ENCODE data around the gene MT1E. TPM values are rescaled to one million over a fixed set of nuclear protein-coding genes. Genes with fewer than 3 reads are reported as not detected.

MT1E gene
- total RNA-seq, 1 experiment from 2014 or later, result 25.9 TPM

DNA sequence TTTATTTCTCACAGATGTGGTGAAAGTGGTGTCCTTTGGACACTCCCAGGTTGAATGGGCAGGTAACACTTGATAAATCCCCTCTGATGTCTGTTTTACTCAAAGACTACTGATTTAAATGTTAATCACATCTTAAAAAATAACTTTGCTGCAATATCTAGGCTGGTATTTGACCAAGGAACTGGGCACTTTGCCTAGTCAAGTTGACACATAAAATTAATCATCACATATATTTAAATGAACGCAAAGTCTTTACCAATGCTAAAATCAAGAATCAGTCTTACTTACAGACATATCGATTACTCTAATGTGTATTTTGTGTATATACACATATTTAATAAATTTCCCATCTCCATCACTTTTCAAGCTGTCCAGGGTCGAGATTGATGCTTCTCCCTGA is 10.2 kb upstream of the MT1E start:
- Histone ChIP-seq H3K56ac (ENCODE audit: insufficient read length, low read depth, low read length) (no peak overlapping the region), H2BK20ac (ENCODE audit: low read depth, low read length, poor library complexity, severe bottlenecking) (no peak overlapping the region), H3K9ac (ENCODE audit: extremely low read depth, insufficient read length, low read length) (no peak overlapping the region), H3K23ac (ENCODE audit: insufficient read length, low read depth, low read length) (no peak overlapping the region), H3K18ac (ENCODE audit: insufficient read length, low read depth, low read length) (no peak overlapping the region), H3K4me1 (ENCODE audit: insufficient read depth, low read length) (peaks cover 2% of the 10 kb centered on the region; the same call in 1 of the 2 replicates), H2BK12ac (ENCODE audit: insufficient read length, low read depth, low read length) (no peak overlapping the region), H3T11ph (ENCODE audit: low read length) (no peak overlapping the region), H2BK15ac (ENCODE audit: low read depth, low read length) (no peak overlapping the region), H3K14ac (ENCODE audit: insufficient read depth, low read length) (no peak overlapping the region), H3K79me1 (ENCODE audit: insufficient read depth, low read depth, low read length, poor library complexity, severe bottlenecking) (no peaks in the 10 kb centered on the region), H3K27ac (ENCODE audit: insufficient read length, low read depth, low read length) (no peak overlapping the region), H3K4ac (ENCODE audit: low read depth, low read length) (no peak overlapping the region), H2AFZ (ENCODE audit: low read length) (no peak overlapping the region), H2BK120ac (ENCODE audit: low read depth, low read length, poor library complexity, severe bottlenecking) (no peak overlapping the region), H4K91ac (ENCODE audit: insufficient read length, low read depth, low read length) (no peak overlapping the region), H3K9me3 (ENCODE audit: control insufficient read depth, low read depth, low read length) (no peaks in the 10 kb centered on the region), H4K20me1 (ENCODE audit: control insufficient read depth, insufficient read depth, insufficient read length) (no peaks in the 10 kb centered on the region), H3K27me3 (ENCODE audit: insufficient read depth, low read length) (peaks cover 41% of the 10 kb centered on the region; the same call in 1 of the 2 replicates), H4K5ac (ENCODE audit: insufficient read length, low read depth, low read length) (no peak overlapping the region), H3K79me2 (ENCODE audit: insufficient read depth, low read length) (no peaks in the 10 kb centered on the region), H3K23me2 (ENCODE audit: insufficient read length, low read depth, low read length, poor library complexity, severe bottlenecking) (peaks cover 8% of the 10 kb centered on the region), H2BK5ac (ENCODE audit: insufficient read length, low read length) (no peak overlapping the region), H4K8ac (replicated peaks; ENCODE audit: insufficient read length, low read depth, low read length) (no peak overlapping the region), H3K4me2 (ENCODE audit: insufficient read depth, insufficient read length, low read length) (no peak overlapping the region), H2AK5ac (ENCODE audit: insufficient read length, low read length) (no peak overlapping the region)
- Mint-ChIP-seq H3K36me3 (ENCODE audit: insufficient read depth in 1 of 3, low read depth in 3 of 3) (peaks cover 0 to 2% (median 0%) of the 10 kb centered on the region in 3 experiments; a peak in 2 of 7 replicates), H3K4me1 (peaks cover 25 to 40% of the 10 kb centered on the region in 2 experiments), H3K4me3 (no peak overlapping the region), H3K27ac (no peak overlapping the region), H3K9me3 (peaks cover 0 to 5% of the 10 kb centered on the region in 2 experiments; a peak in 1 of 5 replicates), H3K27me3 (ENCODE audit: low read depth) (peaks cover 80% of the 10 kb centered on the region)
- TF ChIP-seq CTCF (conservative IDR thresholded peaks at IDR 0.05), result no peak
- DNase-seq, result no peak
- WGBS (ENCODE audit: extremely low coverage, insufficient read length, low lambda C conversion rate), result no CpG with 5 or more reads among the region's 3 CpGs

All from H9 (cell line).